ENCODE results near the gene MTUS2. TPM values are rescaled to one million over a fixed set of nuclear protein-coding genes. Genes with fewer than 3 reads are reported as not detected.

MTUS2 gene
- total RNA-seq, 4 donors from 2014 or later, result 0.26 to 0.72 (median 0.38) TPM; not detected in 1

- no peak overlapping the region for H3K27ac ChIP-seq
- no peak overlapping the region for H3K4me3 ChIP-seq
- peaks cover 20% of the 10 kb centered on the region for H3K27me3 ChIP-seq
- peak; percentile 88 to 98 for TF ChIP-seq CTCF (IDR thresholded peaks at IDR 0.05)
- TF ChIP-seq POLR2A (IDR thresholded peaks at IDR 0.05), result no peak
- no peak for TF ChIP-seq EP300 (IDR thresholded peaks at IDR 0.05)
- peak in 1 of 3 donors; percentile 77 for TF ChIP-seq POLR2AphosphoS5 (IDR thresholded peaks at IDR 0.05)
- no peaks in the 10 kb centered on the region for H3K9me3 ChIP-seq
- peak; percentile 89 to 92 for DNase-seq (ENCODE audit: low spot score in 2 of 2)
- peaks cover 15% of the 10 kb centered on the region for H3K4me1 ChIP-seq
- WGBS, result 59% methylated on average over 10 of the region's 16 CpGs
- peaks cover 19% of the 10 kb centered on the region for H3K36me3 ChIP-seq
Observed at GRCh38 chr13:29508130-29508875, 688.2 kb downstream of the MTUS2 start.

- Histone ChIP-seq H3K27me3 (peaks cover 20% of the 10 kb centered on the region), H3K27ac (no peak overlapping the region), H3K4me3 (no peak overlapping the region), H3K9me3 (no peaks in the 10 kb centered on the region), H3K36me3 (peaks cover 25% of the 10 kb centered on the region), H3K4me1 (peaks cover 15% of the 10 kb centered on the region)
- no peak for TF ChIP-seq EP300 (IDR thresholded peaks at IDR 0.05)
- TF ChIP-seq POLR2AphosphoS5 (IDR thresholded peaks at IDR 0.05), result no peak
- TF ChIP-seq POLR2A (IDR thresholded peaks at IDR 0.05), result no peak
- TF ChIP-seq CTCF (IDR thresholded peaks at IDR 0.05), result no peak
- DNase-seq (ENCODE audit: low spot score in 2 of 2), result no peak
- WGBS, result 56% methylated on average over 4 of the region's 4 CpGs
Observed at GRCh38 chr13:29508876-29509252, 688.7 kb downstream of the MTUS2 start.

- peaks cover 15% of the 10 kb centered on the region for H3K4me1 ChIP-seq
- no peak overlapping the region for H3K27ac ChIP-seq
- H3K27me3 ChIP-seq, result peaks cover 14% of the 10 kb centered on the region
- no peaks in the 10 kb centered on the region for H3K9me3 ChIP-seq
- H3K36me3 ChIP-seq, result peaks cover 37% of the 10 kb centered on the region
- H3K4me3 ChIP-seq, result no peak overlapping the region
- no peak for DNase-seq (ENCODE audit: low spot score in 2 of 2)
- whole genome bisulfite sequencing, result 87% methylated on average over 14 of the region's 14 CpGs
- TF ChIP-seq EP300 (IDR thresholded peaks at IDR 0.05) (no peak), POLR2A (IDR thresholded peaks at IDR 0.05) (no peak), CTCF (IDR thresholded peaks at IDR 0.05) (no peak), POLR2AphosphoS5 (IDR thresholded peaks at IDR 0.05) (no peak)
Observed at GRCh38 chr13:29509999-29510589, 690.0 kb downstream of the MTUS2 start.

GRCh38 chr13:29510651-29511084 lies 690.5 kb downstream of the MTUS2 start:
- 80% methylated on average over 10 of the region's 10 CpGs for WGBS
- no peak for DNase-seq (ENCODE audit: low spot score in 2 of 2)
- Histone ChIP-seq H3K27ac (no peak overlapping the region), H3K36me3 (peaks cover 41% of the 10 kb centered on the region), H3K4me1 (peaks cover 15% of the 10 kb centered on the region), H3K9me3 (no peaks in the 10 kb centered on the region), H3K27me3 (peaks cover 8% of the 10 kb centered on the region), H3K4me3 (no peak overlapping the region)
- TF ChIP-seq EP300 (IDR thresholded peaks at IDR 0.05) (no peak), POLR2AphosphoS5 (IDR thresholded peaks at IDR 0.05) (no peak), CTCF (IDR thresholded peaks at IDR 0.05) (no peak), POLR2A (IDR thresholded peaks at IDR 0.05) (no peak)

- 86% methylated on average over 12 of the region's 12 CpGs for WGBS
- Histone ChIP-seq H3K27ac (no peak overlapping the region), H3K27me3 (peaks cover 2% of the 10 kb centered on the region), H3K36me3 (peaks cover 47% of the 10 kb centered on the region), H3K4me3 (no peak overlapping the region), H3K4me1 (peaks cover 15% of the 10 kb centered on the region), H3K9me3 (no peaks in the 10 kb centered on the region)
- TF ChIP-seq CTCF (IDR thresholded peaks at IDR 0.05) (no peak), POLR2A (IDR thresholded peaks at IDR 0.05) (no peak), EP300 (IDR thresholded peaks at IDR 0.05) (no peak), POLR2AphosphoS5 (IDR thresholded peaks at IDR 0.05) (no peak)
- no peak for DNase-seq (ENCODE audit: low spot score in 2 of 2)
Observed at GRCh38 chr13:29511106-29511796, 691.1 kb downstream of the MTUS2 start.

Data from suprapubic skin (tissue), 4 donors.